KG1 (cell line): ENCODE results near the gene BIRC7.

Source experiments
- DNase-seq: peaks from one replicate; lab custom pipeline; 2025; lab: John Stamatoyannopoulos, UW

BIRC7 gene, protein sequence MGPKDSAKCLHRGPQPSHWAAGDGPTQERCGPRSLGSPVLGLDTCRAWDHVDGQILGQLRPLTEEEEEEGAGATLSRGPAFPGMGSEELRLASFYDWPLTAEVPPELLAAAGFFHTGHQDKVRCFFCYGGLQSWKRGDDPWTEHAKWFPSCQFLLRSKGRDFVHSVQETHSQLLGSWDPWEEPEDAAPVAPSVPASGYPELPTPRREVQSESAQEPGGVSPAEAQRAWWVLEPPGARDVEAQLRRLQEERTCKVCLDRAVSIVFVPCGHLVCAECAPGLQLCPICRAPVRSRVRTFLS

DNA sequence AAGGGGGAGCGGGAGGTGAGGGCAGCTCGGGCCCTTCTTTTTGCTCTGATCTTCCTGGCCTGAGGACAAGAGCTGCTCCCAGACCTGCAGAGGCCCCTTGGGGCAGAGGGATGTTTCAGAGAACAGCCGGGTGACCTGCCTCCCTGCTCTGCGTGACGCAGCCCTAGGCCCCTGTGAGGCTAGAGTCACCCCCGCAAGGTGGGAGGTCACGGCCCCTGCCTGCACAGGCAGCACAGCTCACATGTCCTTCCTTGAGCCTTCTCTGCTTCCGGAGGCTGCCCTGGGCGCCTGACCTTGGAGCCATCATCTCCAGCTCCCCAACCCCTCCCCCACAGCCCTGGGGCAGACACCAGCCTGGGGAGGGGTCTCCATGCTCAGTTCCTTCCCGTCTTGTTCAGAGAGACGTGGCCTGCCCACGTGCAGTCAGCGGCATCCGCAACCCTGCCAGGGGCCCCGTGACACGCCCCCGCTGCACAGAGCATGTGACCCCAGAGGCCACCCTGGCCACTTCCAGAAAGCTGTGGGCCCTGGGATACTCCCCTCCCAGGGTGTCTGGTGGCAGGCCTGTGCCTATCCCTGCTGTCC lies at the start of gene BIRC7:
TSS of gene BIRC7 (plus strand) at position 507 of the 585 bp plus-strand sequence. CDS start 192 bp downstream, outside the sequence.
- no peak for DNase-seq

DNA sequence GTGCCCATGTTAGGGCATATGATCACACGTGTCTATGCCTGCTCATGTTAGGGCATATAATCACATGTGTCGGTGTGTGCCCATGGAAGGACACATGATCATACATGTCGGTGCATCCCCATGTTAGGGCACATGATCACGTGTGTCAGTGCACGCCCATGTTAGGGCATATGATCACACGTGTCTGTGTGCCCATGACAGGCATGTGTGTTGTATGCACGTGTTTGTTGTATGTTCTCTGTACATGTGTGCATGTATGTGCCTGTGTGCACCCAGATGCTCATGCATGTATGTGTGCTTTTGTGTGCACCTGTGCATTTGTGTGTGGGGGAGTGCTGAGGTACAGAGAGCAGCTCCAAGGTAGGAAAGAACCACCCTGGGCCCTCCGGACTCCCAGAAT lies 49.6 kb upstream of the BIRC7 start:
- DNase-seq: no peak

- no peak for DNase-seq
Observed at GRCh38 chr20:63186528-63187316, 49.0 kb upstream of the BIRC7 start.

- DNase-seq: no peak
Observed at GRCh38 chr20:63187338-63188158, 48.2 kb upstream of the BIRC7 start.

GRCh38 chr20:63188159-63188442 lies 47.6 kb upstream of the BIRC7 start:
- no peak for DNase-seq

DNA sequence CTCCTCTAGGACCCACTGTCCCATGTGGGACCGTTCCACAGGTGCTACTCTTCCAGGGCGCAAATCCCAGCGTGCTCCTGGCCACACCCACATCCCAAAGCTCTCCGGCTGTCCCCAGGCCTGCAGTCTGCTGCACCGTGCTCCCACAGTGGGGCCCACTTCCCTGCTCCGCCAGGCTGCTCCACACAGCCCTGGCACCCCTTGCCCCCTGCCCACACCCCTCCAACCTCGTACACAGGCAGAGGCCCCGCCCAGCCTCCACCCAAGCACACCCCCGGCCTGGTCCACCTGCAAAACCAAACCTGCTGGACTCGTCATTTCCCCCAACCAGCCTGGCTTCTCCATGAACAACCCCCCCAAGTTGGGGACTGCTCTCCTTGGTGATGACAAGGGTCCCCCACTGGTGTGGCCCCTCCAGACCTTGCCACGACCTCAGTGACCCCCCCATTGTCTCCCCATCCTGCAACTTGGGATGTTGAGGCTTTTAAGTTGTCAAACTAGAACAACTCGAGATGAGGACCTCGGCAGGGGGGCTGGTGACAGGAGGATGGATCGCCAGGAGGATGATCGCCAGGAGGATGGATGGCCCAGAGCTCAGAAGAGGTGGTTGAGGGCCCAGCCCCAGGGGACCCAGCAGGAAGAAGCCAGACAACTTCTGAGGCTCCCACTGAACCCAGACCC lies 46.9 kb upstream of the BIRC7 start:
- no peak for DNase-seq

DNA sequence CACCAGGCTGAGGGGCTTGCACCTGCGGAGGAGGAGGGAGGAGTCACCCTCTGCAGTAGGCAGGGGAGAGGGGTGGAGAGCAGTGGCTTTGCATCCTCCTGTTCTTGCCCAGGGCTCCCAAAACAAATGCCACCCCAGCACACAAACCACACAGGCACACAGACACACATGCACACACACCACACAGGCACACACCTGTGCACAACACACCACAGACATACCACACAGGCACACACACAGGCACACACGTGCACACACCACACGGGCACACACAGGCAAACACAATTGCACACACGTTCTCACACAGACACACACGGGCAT lies 46.4 kb upstream of the BIRC7 start:
- no peak for DNase-seq

GRCh38 chr20:63189846-63190559 lies 45.7 kb upstream of the BIRC7 start:
- DNase-seq: no peak

GRCh38 chr20:63190828-63191227 lies 44.9 kb upstream of the BIRC7 start:
- DNase-seq: no peak

- DNase-seq: no peak
Observed at GRCh38 chr20:63191400-63191799, 44.3 kb upstream of the BIRC7 start.

GRCh38 chr20:63192721-63193120 lies 43.0 kb upstream of the BIRC7 start:
- no peak for DNase-seq

DNA sequence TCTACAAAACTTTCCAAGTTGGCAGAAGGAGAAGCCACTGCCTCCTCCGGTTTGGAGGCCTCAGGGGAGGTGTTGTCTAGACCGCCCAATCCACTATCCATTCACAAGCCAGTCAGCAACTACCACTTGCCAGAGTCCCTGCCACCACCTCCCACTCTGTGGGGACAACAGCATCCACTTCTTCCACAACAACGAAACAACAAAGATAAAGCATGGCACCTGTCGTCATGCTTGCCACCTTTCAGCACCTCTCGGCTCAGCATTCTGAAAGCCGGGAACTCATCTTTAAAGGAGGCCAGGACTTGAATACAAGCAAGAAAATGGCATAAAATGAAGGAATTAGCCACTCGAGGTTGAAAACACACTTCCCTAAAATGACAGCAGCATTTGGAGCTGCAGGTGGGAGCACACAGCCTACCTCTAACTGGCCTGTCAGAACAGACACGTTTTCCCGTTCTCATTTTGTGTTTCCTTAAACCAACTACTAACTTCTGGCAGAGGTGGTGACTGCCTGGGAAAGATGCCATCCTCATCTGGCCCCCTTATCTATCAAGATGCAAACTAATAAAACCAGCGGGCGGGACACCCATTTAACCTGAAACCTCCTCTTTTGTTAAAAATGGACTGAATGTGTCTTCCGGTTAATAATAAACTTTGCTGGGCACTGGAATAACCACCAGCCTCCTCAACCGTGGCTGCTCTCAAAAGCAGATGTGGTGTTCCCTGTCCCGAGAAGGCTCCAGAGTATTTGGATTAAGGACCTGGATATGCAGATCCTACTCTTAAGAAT lies 41.5 kb upstream of the BIRC7 start:
- no peak for DNase-seq

DNA sequence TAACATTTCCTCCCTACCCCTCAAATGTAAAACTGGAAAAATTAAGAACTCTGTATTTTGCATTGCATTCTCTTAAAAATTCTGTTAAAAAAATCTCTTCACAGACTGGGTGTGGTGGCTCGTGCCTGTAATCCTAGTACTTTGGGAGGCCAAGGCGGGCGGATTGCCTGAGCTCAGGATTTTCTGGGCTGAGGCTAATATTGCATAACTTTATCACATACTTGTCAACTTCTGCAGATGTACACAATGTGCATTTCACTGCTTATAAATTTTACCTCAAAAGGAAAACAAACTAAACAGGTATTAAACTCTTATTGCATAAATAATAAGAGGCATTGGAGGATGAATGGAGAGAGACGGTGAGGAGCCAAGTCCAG lies 40.9 kb upstream of the BIRC7 start:
- DNase-seq: no peak

DNA sequence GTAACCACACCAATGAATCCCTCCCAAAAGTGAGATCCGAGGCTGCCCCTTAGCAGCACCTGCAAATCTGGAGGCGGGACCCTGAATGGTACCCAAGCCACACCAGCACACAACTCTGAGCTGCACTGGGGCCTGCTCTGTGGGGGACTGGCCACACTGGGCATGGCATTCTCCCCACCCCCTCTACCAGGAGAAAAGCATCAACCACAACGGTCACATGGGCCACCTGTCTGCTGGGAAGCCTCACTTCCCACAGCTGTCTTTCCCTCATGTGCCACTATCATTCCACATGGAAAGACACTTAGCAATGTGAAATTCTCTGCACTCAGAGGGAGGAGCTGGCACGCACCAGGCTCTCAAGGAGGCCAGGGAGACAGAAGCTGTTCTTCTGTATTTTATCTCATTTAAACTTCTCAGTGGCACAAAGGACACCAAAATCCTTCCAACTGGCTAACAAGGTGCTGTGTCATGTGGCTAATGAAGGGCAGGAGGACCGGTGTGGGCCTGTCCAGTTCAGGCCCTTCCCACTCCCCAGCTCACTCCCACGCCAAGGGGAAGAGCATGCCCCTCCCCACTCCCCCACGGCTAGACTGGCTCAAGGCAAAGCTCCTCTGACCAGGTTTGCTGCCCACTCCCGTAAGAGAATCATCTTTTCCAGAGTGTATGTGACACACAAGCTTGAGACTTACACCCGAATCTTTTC lies 38.8 kb upstream of the BIRC7 start:
- DNase-seq: no peak

- no peak for DNase-seq
Observed at GRCh38 chr20:63198606-63199005, 37.1 kb upstream of the BIRC7 start.

- no peak for DNase-seq
Observed at GRCh38 chr20:63202021-63202420, 33.7 kb upstream of the BIRC7 start.

DNA sequence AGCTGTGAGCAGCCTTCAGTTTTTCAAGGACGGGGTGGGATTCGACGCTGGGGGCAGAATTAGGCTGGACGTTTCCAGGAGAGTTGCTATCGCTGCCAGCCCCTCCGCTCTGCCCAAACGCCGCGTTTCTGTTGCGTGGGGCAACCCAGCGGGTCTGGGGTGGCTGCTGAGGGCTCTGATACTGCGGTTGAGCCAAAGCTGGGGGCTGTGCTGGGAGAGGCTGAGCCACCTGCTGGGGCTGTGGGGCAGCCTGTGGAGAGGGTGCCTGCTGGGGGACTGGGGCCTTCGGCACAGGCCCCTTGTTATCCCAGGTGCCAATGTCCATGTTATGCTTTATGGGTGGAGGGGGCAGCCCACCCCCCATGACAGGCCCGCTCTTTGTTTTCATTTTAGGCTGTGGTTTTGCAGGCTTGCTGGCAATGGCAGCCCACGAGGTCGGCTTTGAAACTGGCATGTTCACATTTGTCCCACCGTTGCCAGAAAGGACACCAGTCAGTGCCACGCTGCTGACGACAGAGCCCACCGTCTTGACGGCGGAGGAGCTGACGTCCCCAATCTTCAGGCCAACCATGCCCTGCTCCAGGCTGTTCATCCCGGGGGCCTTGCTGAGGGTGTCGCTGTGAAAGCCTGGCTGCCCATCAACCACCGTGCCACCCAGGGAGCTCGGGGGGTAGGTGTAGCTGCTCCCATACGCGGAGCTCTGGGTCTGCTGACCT lies 32.7 kb upstream of the BIRC7 start:
- DNase-seq: no peak

DNA sequence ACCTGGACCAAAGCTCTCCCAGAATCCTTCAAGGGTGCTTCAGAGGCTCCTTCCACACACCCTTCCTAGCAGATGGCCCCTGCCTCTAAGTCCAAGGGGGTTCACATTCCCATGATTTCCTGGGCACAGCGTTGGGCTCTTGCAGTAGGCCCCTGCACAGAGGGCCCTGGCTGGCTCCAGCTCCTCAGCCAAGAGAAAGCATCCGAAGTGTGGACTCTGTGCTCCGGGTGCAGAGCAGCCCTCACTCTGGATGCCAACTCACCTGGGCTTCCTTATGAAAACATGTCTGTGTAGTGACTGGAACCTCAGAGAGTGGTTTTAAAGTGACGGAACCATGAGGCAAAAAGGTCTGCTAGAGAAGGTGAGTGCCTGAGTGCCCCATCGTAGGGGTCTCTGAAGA lies 31.3 kb upstream of the BIRC7 start:
- DNase-seq: no peak

DNA sequence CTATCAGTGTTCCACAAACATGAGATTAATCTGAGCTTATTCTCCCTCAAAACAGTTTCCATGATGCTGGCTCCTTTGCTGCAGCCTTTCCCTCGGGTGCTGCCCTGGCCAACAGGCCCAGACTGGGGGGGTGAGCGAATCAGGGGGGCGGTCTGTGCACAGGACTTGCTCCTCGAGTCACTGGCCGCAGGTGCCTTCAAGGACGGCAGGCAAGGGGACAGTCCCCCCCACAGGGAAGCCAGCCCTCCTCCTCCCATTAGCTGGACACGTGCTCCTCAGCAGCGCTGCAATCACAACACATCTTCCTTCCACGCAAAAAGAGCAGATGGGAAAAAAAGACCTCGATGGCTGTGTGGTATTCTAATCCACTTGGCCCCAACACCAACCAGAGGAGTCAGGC lies 29.8 kb upstream of the BIRC7 start:
- no peak for DNase-seq
